ENCODE data around the gene CETN3. TPM values are rescaled to one million over a fixed set of nuclear protein-coding genes. Genes with fewer than 3 reads are reported as not detected.

The CETN3 gene
- total and polyA plus RNA-seq, 4 experiments from 2014 or later: 13.4 to 22.1 (median 18.3) TPM

GRCh38 chr5:90368454-90369246 is 40.9 kb downstream of the CETN3 start:
- Mint-ChIP-seq H3K36me3 (no peaks in the 10 kb centered on the region), H3K27me3 (peaks cover 23% of the 10 kb centered on the region in 2 donors), H3K27ac (no peak overlapping the region), H3K4me1 (no peaks in the 10 kb centered on the region), H3K9me3 (peaks cover 3 to 20% (median 13%) of the 10 kb centered on the region in 8 donors), H3K4me3 (no peak overlapping the region)
- no peak for DNase-seq
- ChIA-PET POLR2A (ENCODE audit: partially characterized antibody) (no interaction called here), CTCF (ENCODE audit: partially characterized antibody) (no interaction called here)
- Histone ChIP-seq H3K27me3 (ENCODE audit: insufficient read depth, low read length) (no peaks in the 10 kb centered on the region), H3K27ac (ENCODE audit: low read depth, low read length) (no peak overlapping the region), H3K4me1 (ENCODE audit: insufficient read depth, low read length) (no peaks in the 10 kb centered on the region), H3K9me3 (ENCODE audit: control insufficient read depth in 1 of 2, low read length in 2 of 2) (no peaks in the 10 kb centered on the region), H3K4me3 (ENCODE audit: low read length in 2 of 2) (no peak overlapping the region), H3K36me3 (ENCODE audit: insufficient read depth, low read length) (no peaks in the 10 kb centered on the region)
- intact Hi-C loops (cut with micrococcal nuclease): no loop called here

DNA sequence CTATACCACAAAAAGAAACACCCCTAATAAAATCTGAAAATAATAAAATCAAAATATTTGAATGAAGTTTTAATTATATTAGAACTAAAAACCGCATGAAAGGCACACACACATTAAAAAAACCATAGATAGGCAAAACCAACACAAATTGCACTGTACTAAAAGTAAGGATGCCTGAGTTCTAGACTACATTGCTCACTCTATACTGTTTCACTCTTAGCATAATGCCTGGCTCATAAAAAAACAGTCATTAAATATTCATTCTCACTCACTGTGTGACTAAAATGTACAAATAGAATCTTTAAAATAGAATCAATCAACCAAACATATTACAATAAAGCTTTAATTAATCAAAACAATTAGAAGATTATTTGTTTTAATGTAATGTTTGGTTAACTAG is 41.7 kb downstream of the CETN3 start:
- Mint-ChIP-seq H3K9me3 (peaks cover 3 to 20% (median 13%) of the 10 kb centered on the region in 8 donors), H3K4me1 (no peaks in the 10 kb centered on the region), H3K27me3 (peaks cover 23 to 25% of the 10 kb centered on the region in 2 donors), H3K4me3 (no peak overlapping the region), H3K27ac (no peak overlapping the region), H3K36me3 (no peaks in the 10 kb centered on the region)
- Histone ChIP-seq H3K9me3 (ENCODE audit: control insufficient read depth in 1 of 2, low read length in 2 of 2) (no peaks in the 10 kb centered on the region), H3K27me3 (ENCODE audit: insufficient read depth, low read length) (no peaks in the 10 kb centered on the region), H3K27ac (ENCODE audit: low read depth, low read length) (no peak overlapping the region), H3K36me3 (ENCODE audit: insufficient read depth, low read length) (no peaks in the 10 kb centered on the region), H3K4me1 (ENCODE audit: insufficient read depth, low read length) (no peaks in the 10 kb centered on the region), H3K4me3 (ENCODE audit: low read length in 2 of 2) (no peak overlapping the region)
- no peak for DNase-seq
- ChIA-PET CTCF (ENCODE audit: partially characterized antibody) (no interaction called here), POLR2A (ENCODE audit: partially characterized antibody) (no interaction called here)
- intact Hi-C loops (cut with micrococcal nuclease): no loop called here

GRCh38 chr5:90366948-90367347 is 42.6 kb downstream of the CETN3 start:
- Histone ChIP-seq H3K9me3 (ENCODE audit: control insufficient read depth in 1 of 2, low read length in 2 of 2) (no peaks in the 10 kb centered on the region), H3K36me3 (ENCODE audit: insufficient read depth, low read length) (no peaks in the 10 kb centered on the region), H3K4me1 (ENCODE audit: insufficient read depth, low read length) (no peaks in the 10 kb centered on the region), H3K4me3 (ENCODE audit: low read length in 2 of 2) (no peak overlapping the region), H3K27me3 (ENCODE audit: insufficient read depth, low read length) (no peaks in the 10 kb centered on the region), H3K27ac (ENCODE audit: low read depth, low read length) (no peak overlapping the region)
- no peak for DNase-seq
- ChIA-PET CTCF (ENCODE audit: partially characterized antibody) (no interaction called here), POLR2A (ENCODE audit: partially characterized antibody) (no interaction called here)
- H3K4me3 Mint-ChIP-seq: no peak overlapping the region
- peaks cover 20 to 23% of the 10 kb centered on the region in 2 donors for H3K27me3 Mint-ChIP-seq
- H3K27ac Mint-ChIP-seq: no peak overlapping the region
- no peaks in the 10 kb centered on the region for H3K36me3 Mint-ChIP-seq
- no peaks in the 10 kb centered on the region for H3K4me1 Mint-ChIP-seq
- intact Hi-C loops (cut with micrococcal nuclease): no loop called here
- peaks cover 3 to 18% (median 11%) of the 10 kb centered on the region in 8 donors for H3K9me3 Mint-ChIP-seq

DNA sequence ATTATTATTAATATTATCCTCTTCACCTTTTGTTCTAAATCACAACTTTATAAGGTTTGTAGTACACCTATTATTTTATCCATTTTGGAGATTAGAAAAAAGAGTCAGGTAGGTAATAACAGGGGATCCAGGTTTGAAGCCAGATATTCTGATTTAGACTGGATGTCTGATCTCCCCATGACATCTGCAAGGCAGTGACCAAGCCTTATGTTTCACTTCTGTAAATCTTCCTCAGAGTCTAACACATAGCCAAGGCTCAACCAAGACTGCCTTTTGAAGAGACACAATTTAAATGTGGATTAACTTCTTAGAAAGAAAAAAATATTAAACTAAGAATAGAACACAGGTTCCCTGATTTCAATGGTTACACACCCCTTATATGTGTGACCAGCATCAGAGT is 44.2 kb downstream of the CETN3 start:
- H3K27ac Mint-ChIP-seq: no peak overlapping the region
- peaks cover 16 to 20% of the 10 kb centered on the region in 2 donors for H3K27me3 Mint-ChIP-seq
- intact Hi-C loops (cut with micrococcal nuclease): no loop called here
- no peak overlapping the region for H3K4me3 Mint-ChIP-seq
- Histone ChIP-seq H3K27me3 (ENCODE audit: insufficient read depth, low read length) (no peaks in the 10 kb centered on the region), H3K36me3 (ENCODE audit: insufficient read depth, low read length) (no peaks in the 10 kb centered on the region), H3K4me1 (ENCODE audit: insufficient read depth, low read length) (no peaks in the 10 kb centered on the region), H3K9me3 (ENCODE audit: control insufficient read depth in 1 of 2, low read length in 2 of 2) (no peaks in the 10 kb centered on the region), H3K27ac (ENCODE audit: low read depth, low read length) (no peak overlapping the region), H3K4me3 (ENCODE audit: low read length in 2 of 2) (no peak overlapping the region)
- H3K9me3 Mint-ChIP-seq: peaks cover 0 to 8% (median 4%) of the 10 kb centered on the region in 8 donors
- H3K36me3 Mint-ChIP-seq: no peaks in the 10 kb centered on the region
- ChIA-PET POLR2A (ENCODE audit: partially characterized antibody) (no interaction called here), CTCF (ENCODE audit: partially characterized antibody) (no interaction called here)
- DNase-seq: no peak
- no peaks in the 10 kb centered on the region for H3K4me1 Mint-ChIP-seq

DNA sequence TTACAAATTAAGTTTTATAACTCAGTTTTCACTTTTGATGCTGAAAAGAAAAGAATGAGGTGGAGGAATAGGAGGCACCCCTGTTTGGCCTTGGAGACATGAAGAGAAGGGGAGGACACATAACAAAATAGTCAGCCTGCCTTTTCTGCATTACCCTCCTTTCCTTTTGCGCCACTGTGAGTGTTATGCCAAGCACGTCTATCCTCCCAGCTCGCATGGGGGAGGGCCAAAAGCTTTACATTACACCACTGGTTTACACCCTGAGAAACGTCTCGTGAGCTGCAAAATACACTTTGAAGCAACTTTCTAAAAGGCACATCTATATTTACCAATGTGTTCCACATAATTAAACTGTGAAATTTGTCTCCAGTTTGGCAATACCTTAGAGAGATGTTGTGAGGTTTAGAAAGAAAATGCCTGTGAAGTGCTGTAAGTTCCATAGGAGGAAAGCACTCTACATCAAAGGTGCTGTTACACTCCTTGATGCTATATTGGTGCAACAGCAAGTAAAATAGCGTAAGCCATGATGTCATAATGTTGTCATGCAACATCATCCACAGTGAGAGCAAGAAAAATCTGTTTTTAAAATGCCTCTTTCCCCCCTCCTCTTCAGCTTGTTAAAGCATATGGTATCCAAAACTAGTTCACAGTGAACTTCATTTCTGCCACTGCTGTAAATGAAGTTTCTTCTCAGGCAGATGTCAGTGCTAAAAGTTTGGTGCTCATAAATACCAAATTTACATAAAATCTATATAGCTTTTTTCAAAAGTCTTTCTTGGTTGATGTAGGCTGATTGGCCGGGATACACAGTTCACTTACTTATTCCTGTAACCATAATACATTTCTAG is 50.3 kb downstream of the CETN3 start:
- Mint-ChIP-seq H3K4me3 (no peak overlapping the region), H3K27ac (no peak overlapping the region), H3K36me3 (no peaks in the 10 kb centered on the region), H3K27me3 (peaks cover 7% of the 10 kb centered on the region in 2 donors), H3K4me1 (no peaks in the 10 kb centered on the region), H3K9me3 (peaks cover 0 to 1% (median 0%) of the 10 kb centered on the region in 8 donors)
- H3K4me3 ChIP-seq (ENCODE audit: low read length in 2 of 2): no peak overlapping the region
- no peaks in the 10 kb centered on the region for H3K27me3 ChIP-seq (ENCODE audit: insufficient read depth, low read length)
- H3K36me3 ChIP-seq (ENCODE audit: insufficient read depth, low read length): no peaks in the 10 kb centered on the region
- intact Hi-C loops (cut with micrococcal nuclease): no loop called here
- H3K27ac ChIP-seq (ENCODE audit: low read depth, low read length): no peak overlapping the region
- ChIA-PET CTCF (ENCODE audit: partially characterized antibody) (no interaction called here), POLR2A (ENCODE audit: partially characterized antibody) (no interaction called here)
- no peak for DNase-seq
- H3K4me1 ChIP-seq (ENCODE audit: insufficient read depth, low read length): no peaks in the 10 kb centered on the region
- no peaks in the 10 kb centered on the region for H3K9me3 ChIP-seq (ENCODE audit: control insufficient read depth in 1 of 2, low read length in 2 of 2)

GRCh38 chr5:90356622-90357021 is 52.9 kb downstream of the CETN3 start:
- H3K27ac Mint-ChIP-seq: no peak overlapping the region
- Histone ChIP-seq H3K9me3 (ENCODE audit: control insufficient read depth in 1 of 2, low read length in 2 of 2) (no peaks in the 10 kb centered on the region), H3K36me3 (ENCODE audit: insufficient read depth, low read length) (no peaks in the 10 kb centered on the region), H3K4me1 (ENCODE audit: insufficient read depth, low read length) (no peaks in the 10 kb centered on the region), H3K27ac (ENCODE audit: low read depth, low read length) (no peak overlapping the region), H3K27me3 (ENCODE audit: insufficient read depth, low read length) (no peaks in the 10 kb centered on the region), H3K4me3 (ENCODE audit: low read length in 2 of 2) (no peak overlapping the region)
- DNase-seq: no peak
- H3K36me3 Mint-ChIP-seq: no peaks in the 10 kb centered on the region
- intact Hi-C loops (cut with micrococcal nuclease): no loop called here
- ChIA-PET POLR2A (ENCODE audit: partially characterized antibody) (no interaction called here), CTCF (ENCODE audit: partially characterized antibody) (no interaction called here)
- no peak overlapping the region for H3K4me3 Mint-ChIP-seq
- peaks cover 3 to 6% of the 10 kb centered on the region in 2 donors for H3K27me3 Mint-ChIP-seq
- H3K9me3 Mint-ChIP-seq: no peaks in the 10 kb centered on the region
- H3K4me1 Mint-ChIP-seq: no peaks in the 10 kb centered on the region

GRCh38 chr5:90356176-90356575 is 53.4 kb downstream of the CETN3 start:
- no peaks in the 10 kb centered on the region for H3K4me1 ChIP-seq (ENCODE audit: insufficient read depth, low read length)
- H3K27ac ChIP-seq (ENCODE audit: low read depth, low read length): no peak overlapping the region
- H3K36me3 ChIP-seq (ENCODE audit: insufficient read depth, low read length): no peaks in the 10 kb centered on the region
- ChIA-PET POLR2A (ENCODE audit: partially characterized antibody) (no interaction called here), CTCF (ENCODE audit: partially characterized antibody) (no interaction called here)
- H3K9me3 Mint-ChIP-seq: no peaks in the 10 kb centered on the region
- H3K4me1 Mint-ChIP-seq: no peaks in the 10 kb centered on the region
- no peak overlapping the region for H3K27ac Mint-ChIP-seq
- no peak overlapping the region for H3K4me3 Mint-ChIP-seq
- DNase-seq: no peak
- H3K9me3 ChIP-seq (ENCODE audit: control insufficient read depth in 1 of 2, low read length in 2 of 2): no peaks in the 10 kb centered on the region
- intact Hi-C loops (cut with micrococcal nuclease): no loop called here
- H3K36me3 Mint-ChIP-seq: no peaks in the 10 kb centered on the region
- H3K4me3 ChIP-seq (ENCODE audit: low read length in 2 of 2): no peak overlapping the region
- peaks cover 3 to 4% of the 10 kb centered on the region in 2 donors for H3K27me3 Mint-ChIP-seq
- no peaks in the 10 kb centered on the region for H3K27me3 ChIP-seq (ENCODE audit: insufficient read depth, low read length)

Data from CD4-positive, alpha-beta memory T cell (primary cell).